ENCODE measurements around the gene ICE2.

DNA sequence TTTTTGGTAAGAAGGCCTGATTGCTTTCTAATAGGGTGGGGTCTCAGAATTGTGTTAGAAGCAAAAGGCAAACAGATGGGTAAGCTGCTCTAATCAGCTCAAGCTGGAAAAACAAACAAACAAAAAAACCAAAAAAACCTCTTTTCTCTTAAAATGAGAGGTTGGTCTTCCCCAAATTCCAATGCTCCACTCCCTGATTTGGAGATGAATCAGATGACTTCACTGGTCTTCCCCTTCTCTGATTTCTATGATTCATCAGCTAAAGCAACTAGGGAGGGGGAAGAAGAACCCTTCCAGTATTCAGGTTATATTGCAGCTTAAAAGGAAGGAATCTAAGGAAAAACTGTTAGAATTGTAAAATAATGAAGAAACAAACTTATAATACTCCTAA is 71.5 kb downstream of the ICE2 start:
- TF ChIP-seq, protein P1, sequence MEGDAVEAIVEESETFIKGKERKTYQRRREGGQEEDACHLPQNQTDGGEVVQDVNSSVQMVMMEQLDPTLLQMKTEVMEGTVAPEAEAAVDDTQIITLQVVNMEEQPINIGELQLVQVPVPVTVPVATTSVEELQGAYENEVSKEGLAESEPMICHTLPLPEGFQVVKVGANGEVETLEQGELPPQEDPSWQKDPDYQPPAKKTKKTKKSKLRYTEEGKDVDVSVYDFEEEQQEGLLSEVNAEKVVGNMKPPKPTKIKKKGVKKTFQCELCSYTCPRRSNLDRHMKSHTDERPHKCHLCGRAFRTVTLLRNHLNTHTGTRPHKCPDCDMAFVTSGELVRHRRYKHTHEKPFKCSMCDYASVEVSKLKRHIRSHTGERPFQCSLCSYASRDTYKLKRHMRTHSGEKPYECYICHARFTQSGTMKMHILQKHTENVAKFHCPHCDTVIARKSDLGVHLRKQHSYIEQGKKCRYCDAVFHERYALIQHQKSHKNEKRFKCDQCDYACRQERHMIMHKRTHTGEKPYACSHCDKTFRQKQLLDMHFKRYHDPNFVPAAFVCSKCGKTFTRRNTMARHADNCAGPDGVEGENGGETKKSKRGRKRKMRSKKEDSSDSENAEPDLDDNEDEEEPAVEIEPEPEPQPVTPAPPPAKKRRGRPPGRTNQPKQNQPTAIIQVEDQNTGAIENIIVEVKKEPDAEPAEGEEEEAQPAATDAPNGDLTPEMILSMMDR (IDR thresholded peaks at IDR 0.05; ENCODE audit: low read depth, low read length, missing input control), result no peak
- TF ChIP-seq SP1 (IDR thresholded peaks at IDR 0.05) (no peak), GABPA (IDR thresholded peaks at IDR 0.05 in 1 of 2, conservative IDR thresholded peaks at IDR 0.05 in 1 of 2) (no peak), JUND (IDR thresholded peaks at IDR 0.05) (no peak)
- TF ChIP-seq, protein P2, sequence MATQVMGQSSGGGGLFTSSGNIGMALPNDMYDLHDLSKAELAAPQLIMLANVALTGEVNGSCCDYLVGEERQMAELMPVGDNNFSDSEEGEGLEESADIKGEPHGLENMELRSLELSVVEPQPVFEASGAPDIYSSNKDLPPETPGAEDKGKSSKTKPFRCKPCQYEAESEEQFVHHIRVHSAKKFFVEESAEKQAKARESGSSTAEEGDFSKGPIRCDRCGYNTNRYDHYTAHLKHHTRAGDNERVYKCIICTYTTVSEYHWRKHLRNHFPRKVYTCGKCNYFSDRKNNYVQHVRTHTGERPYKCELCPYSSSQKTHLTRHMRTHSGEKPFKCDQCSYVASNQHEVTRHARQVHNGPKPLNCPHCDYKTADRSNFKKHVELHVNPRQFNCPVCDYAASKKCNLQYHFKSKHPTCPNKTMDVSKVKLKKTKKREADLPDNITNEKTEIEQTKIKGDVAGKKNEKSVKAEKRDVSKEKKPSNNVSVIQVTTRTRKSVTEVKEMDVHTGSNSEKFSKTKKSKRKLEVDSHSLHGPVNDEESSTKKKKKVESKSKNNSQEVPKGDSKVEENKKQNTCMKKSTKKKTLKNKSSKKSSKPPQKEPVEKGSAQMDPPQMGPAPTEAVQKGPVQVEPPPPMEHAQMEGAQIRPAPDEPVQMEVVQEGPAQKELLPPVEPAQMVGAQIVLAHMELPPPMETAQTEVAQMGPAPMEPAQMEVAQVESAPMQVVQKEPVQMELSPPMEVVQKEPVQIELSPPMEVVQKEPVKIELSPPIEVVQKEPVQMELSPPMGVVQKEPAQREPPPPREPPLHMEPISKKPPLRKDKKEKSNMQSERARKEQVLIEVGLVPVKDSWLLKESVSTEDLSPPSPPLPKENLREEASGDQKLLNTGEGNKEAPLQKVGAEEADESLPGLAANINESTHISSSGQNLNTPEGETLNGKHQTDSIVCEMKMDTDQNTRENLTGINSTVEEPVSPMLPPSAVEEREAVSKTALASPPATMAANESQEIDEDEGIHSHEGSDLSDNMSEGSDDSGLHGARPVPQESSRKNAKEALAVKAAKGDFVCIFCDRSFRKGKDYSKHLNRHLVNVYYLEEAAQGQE (IDR thresholded peaks at IDR 0.05), result no peak

Data from liver (tissue), 3 donors.